Epithelial cell of prostate (primary cell): ENCODE results near the gene HAPSTR1.

ENCODE experiments used
- DNase-seq: peaks from one replicate; pipeline ENCODE4 v3.0.0-alpha.2; 2011; ENCODE audit warnings: low read depth, low spot score
- H3K27ac ChIP-seq: fragments of 450-650 bp; 2 replicates; pipeline ENCODE4 v1.5.1; 2017; ENCODE audit warnings: mild to moderate bottlenecking

HAPSTR1 gene

GRCh38 chr16:9095171-9095570 is 3.7 kb downstream of the HAPSTR1 start:
- no peak for DNase-seq
- peak overlapping the region; percentile 85 for H3K27ac ChIP-seq

DNA sequence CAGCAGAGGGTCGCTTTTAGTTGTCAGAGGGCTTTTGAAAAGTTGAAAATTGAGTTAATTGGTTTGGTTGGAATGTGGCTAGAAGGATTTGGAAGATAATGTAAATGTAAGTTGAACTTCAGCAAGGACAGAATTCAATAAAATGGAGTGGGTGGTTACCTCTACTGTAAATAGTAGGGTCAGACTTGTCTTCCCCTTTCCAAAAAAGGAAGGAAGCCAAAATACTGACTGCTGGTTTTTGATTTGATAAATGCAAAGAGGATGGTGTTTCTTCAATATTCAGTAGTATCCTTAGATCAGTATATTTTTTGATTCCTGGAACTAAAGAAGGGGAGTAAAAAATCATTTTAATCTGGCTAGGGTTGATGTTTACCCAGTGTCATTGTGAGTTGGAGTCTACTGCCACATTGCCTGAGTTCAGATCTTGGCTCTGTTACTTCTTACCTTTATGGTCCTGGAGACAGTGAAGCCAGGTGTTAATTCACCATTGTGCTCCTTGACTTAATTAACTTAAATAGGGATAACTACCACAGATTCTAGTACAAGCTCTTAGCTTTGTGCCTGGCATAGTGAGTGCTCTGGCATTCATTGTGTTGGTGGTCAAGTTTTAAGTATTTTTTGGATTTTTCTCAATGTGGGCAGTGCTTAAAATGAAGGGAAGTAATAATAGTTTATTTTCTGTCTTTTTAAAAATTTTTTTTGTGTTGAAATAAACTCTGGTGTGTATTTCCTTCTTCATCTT is 4.4 kb downstream of the HAPSTR1 start:
- DNase-seq, result no peak
- H3K27ac ChIP-seq, result peak overlapping the region; percentile 85

- DNase-seq, result no peak
- H3K27ac ChIP-seq, result peak overlapping the region; percentile 85
Observed at GRCh38 chr16:9096416-9096952, 5.0 kb downstream of the HAPSTR1 start.

DNA sequence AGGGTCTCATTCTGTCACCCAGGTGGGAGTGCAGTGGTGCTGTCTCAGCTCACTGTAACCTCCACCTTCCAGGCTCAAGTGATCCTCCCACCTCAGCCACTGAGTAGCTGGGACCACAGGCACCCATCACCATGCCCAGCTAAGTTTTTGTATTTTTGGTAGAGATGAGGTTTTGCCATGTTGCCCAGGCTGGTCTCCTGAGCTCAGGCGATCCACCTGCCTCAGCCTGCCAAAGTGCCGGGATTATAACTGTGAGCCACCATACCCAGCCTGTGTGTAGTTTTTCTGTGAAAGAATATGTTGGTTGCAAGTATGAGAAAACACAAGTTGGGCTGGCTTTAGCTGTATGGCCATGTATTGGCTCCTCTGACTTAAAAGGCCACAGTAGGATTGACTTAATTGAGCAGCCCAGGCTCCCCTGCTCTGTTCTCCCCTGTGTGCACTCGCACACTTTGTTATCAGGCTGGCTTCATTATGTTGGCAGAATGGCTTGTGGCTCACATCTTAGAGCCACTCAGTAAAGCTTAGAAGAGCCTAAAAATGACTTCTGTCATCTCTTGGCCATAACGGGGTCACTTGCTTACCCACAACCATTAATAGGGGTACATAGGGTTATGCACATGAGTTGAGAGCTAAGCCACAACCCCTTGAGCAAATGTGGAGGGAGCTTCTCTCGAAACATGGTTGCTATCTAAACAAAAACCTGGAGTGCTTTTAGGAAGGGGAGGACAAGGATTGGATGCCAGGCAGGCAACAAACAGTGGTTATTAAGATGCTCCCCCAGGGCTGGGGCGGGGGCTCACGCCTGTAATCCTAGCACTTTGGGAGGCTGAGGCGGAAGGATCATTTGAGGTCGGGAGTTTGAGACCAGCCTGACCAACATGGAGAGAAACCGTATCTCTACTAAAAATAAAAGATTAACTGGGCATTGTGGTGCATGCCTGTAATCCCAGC is 6.1 kb downstream of the HAPSTR1 start:
- peak overlapping the region; percentile 85 for H3K27ac ChIP-seq

DNA sequence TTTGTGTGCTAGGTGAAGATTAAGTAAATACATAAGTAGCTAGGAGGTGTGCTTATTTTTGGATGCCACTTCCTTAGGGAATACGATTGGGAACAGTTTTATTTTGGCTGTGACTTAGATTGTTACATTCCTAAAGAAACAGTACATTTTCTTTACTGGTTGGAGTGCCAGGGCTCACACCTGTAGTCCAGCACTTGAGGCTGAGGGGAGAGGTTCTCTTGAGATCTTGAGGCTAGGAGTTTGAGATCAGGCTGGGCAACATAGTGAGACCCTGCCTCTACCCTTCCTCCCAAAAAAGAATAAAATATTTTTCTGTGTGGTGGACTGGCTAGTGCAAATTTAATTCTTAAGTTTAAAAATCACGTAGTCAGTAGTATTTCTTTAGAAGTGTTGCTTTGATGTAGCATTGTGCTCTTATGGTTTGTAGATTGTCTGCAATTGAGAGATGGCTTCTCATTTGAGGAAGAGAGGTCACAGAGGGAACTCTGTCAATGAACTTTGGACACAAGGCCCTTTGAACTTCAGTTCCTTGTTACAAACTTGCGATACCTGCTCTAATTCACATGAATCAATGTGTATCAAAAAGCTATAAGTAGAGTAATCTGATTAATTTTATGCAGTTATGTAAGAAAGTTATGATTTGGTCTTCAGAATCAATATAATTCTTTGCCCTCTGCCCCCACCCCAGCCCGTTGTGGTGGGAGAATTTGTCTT is 7.1 kb downstream of the HAPSTR1 start:
- peak overlapping the region; percentile 85 for H3K27ac ChIP-seq
- no peak for DNase-seq

More for the DNA sequence above, 6.1 kb downstream of the HAPSTR1 start:
- DNase-seq, result no peak

- DNase-seq, result no peak
- H3K27ac ChIP-seq, result peak overlapping the region; percentile 85
Observed at GRCh38 chr16:9099131-9099625, 7.7 kb downstream of the HAPSTR1 start.

- peak; percentile 49 for DNase-seq
- H3K27ac ChIP-seq, result peak overlapping the region; percentile 85
Observed at GRCh38 chr16:9102379-9102778, 10.9 kb downstream of the HAPSTR1 start.

DNA sequence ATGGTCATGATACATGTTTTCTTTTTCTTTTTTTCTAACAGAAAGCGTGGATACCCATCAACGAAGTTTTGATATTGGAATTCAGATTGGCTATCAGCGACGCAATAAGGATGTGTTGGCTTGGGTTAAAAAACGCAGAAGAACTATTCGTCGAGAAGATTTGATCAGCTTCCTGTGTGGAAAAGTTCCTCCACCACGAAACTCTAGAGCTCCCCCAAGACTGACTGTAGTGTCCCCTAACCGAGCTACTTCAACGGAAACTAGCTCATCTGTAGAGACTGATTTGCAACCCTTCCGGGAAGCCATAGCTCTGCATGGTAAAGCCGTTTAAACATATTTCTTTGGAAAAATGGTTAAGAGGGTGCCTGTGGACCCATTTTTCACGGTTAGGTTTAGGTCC is 11.5 kb downstream of the HAPSTR1 start:
- peak overlapping the region; percentile 85 for H3K27ac ChIP-seq
- no peak for DNase-seq

DNA sequence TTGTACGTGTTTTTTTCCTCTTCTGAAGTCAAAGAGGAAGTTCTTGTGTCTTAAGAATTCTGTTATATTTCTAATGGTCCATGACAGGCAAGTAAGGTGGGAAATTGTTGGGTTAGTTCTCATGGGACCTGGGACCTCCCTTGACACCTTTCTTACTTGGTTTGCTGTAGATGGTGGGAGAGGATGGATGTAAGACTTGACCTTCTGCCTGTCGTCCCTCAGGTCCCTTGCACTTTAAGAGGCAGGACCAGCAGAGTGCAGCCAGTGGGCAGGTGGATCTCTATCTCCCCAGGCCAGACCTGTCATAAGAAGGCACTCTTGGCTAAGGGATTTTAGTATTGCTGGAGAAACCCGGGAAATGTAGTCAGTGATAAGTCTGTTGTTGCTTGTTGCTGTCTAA is 12.1 kb downstream of the HAPSTR1 start:
- no peak for DNase-seq
- H3K27ac ChIP-seq, result peak overlapping the region; percentile 85

- H3K27ac ChIP-seq, result peak overlapping the region; percentile 85
- no peak for DNase-seq
Observed at GRCh38 chr16:9105189-9105588, 13.7 kb downstream of the HAPSTR1 start.

- H3K27ac ChIP-seq, result peak overlapping the region; percentile 85
- no peak for DNase-seq
Observed at GRCh38 chr16:9107025-9107970, 15.9 kb downstream of the HAPSTR1 start.

- H3K27ac ChIP-seq, result peak overlapping the region; percentile 69
Observed at GRCh38 chr16:9109255-9109654, 17.8 kb downstream of the HAPSTR1 start.

GRCh38 chr16:9112166-9112843 is 20.9 kb downstream of the HAPSTR1 start:
- no peak for DNase-seq
- H3K27ac ChIP-seq, result peak overlapping the region; percentile 69

More at GRCh38 chr16:9109255-9109654, 17.8 kb downstream of the HAPSTR1 start:
- DNase-seq, result no peak

- peak overlapping the region; percentile 69 for H3K27ac ChIP-seq
Observed at GRCh38 chr16:9112844-9113186, 21.4 kb downstream of the HAPSTR1 start.

GRCh38 chr16:9113707-9114106 is 22.3 kb downstream of the HAPSTR1 start:
- H3K27ac ChIP-seq, result peak overlapping the region; percentile 69
- no peak for DNase-seq

More at GRCh38 chr16:9112844-9113186, 21.4 kb downstream of the HAPSTR1 start:
- no peak for DNase-seq

GRCh38 chr16:9114112-9114511 is 22.7 kb downstream of the HAPSTR1 start:
- DNase-seq, result no peak
- peak overlapping the region; percentile 69 for H3K27ac ChIP-seq

DNA sequence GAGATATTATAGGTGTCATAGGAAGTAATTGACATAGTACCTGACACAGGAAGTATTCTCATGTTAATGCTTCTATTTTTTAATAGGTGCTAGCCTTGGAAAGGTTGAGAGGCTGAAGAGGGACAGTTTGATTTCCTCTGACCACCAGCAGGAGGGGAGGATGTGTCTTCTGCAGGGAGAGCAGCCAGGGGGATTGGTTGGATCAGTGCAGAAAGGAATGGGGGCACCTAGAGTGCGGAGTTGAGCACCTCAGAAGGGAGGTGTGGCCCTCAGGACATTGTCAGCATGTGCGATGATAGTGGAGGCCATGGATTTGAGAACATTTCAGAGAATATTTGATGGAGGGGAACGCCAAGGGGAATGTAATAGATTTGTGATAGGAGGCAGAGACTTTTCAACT is 23.4 kb downstream of the HAPSTR1 start:
- no peak for DNase-seq
- peak overlapping the region; percentile 69 for H3K27ac ChIP-seq

GRCh38 chr16:9115277-9115676 is 23.8 kb downstream of the HAPSTR1 start:
- H3K27ac ChIP-seq, result peak overlapping the region; percentile 69

More at GRCh38 chr16:9115277-9115676, 23.8 kb downstream of the HAPSTR1 start:
- DNase-seq, result no peak
